Spleen (tissue), 7 donors: ENCODE measurements around the gene ACKR3.

Experiments used
- POLR2A ChIP-seq, 3 donors: fragments of 450-650 bp; IDR thresholded peaks; one replicate each; pipeline ENCODE4 v1.5.1; 2017; ENCODE audit warnings: antibody characterized with exemption in 3 of 3, mild to moderate bottlenecking in 1 of 3
- POLR2AphosphoS5 ChIP-seq, 3 donors: sonication (generic); formaldehyde crosslinking; IDR thresholded peaks; one replicate each; pipeline ENCODE4 v1.5.1; 2017; ENCODE audit warnings: antibody characterized with exemption in 3 of 3
- TF ChIP-seq, protein P1 (sequence below), 11 experiments: fragments of 200-600 bp in 7 of 11; fragments of 450-650 bp in 4 of 11; sonication (generic) in 4 of 11; IDR thresholded peaks in 8 of 11; conservative IDR thresholded peaks in 3 of 11; 1 replicate in 7 of 11; 2 replicates in 4 of 11; pipeline versions ENCODE4 v1.4.0 to v1.8.0; 2016 to 2021; ENCODE audit warnings: antibody characterized with exemption in 11 of 11, inconsistent platforms in 4 of 11, mild to moderate bottlenecking in 1 of 11
- donor health status: DM: no; HTN: no; CAD: no; lungs with moderate emphysema.
- donor health status: DM: no; HTN: no; CAD: no.
- donor health status: DM: no; HTN: no; CAD: no.

DNA sequence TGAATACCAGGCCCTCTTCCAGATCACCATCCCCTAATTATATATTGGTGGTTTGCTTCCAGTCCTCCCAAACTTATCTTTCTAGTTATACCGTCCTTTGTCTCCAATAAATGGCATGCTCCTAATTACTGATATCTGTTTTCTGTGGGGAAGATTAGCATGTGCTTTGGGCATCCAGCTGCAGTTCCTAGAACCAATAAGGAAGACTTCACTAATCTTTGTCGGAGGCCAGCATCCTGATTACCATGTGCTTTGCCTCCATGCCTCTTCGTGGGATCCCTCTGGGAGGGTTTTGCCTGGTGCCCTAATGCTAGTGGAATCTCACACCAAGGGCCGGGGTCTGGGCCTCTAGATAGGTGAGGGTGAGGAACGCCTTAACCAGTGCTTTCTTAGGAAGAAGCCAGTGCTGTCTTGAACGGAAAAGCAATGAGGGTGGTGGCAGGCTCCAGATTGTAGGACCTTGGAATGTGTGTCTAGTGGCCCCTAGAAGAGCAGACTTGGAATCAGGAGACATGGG lies 47.7 kb downstream of the ACKR3 start:
- TF ChIP-seq, protein P1, sequence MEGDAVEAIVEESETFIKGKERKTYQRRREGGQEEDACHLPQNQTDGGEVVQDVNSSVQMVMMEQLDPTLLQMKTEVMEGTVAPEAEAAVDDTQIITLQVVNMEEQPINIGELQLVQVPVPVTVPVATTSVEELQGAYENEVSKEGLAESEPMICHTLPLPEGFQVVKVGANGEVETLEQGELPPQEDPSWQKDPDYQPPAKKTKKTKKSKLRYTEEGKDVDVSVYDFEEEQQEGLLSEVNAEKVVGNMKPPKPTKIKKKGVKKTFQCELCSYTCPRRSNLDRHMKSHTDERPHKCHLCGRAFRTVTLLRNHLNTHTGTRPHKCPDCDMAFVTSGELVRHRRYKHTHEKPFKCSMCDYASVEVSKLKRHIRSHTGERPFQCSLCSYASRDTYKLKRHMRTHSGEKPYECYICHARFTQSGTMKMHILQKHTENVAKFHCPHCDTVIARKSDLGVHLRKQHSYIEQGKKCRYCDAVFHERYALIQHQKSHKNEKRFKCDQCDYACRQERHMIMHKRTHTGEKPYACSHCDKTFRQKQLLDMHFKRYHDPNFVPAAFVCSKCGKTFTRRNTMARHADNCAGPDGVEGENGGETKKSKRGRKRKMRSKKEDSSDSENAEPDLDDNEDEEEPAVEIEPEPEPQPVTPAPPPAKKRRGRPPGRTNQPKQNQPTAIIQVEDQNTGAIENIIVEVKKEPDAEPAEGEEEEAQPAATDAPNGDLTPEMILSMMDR (IDR thresholded peaks at IDR 0.05 in 8 of 11, conservative IDR thresholded peaks at IDR 0.05 in 3 of 11) = no peak
- TF ChIP-seq POLR2A (IDR thresholded peaks at IDR 0.05) (no peak), POLR2AphosphoS5 (IDR thresholded peaks at IDR 0.05) (no peak)
